A673 (cell line): ENCODE measurements around the gene NIF3L1. TPM values are rescaled to one million over a fixed set of nuclear protein-coding genes. Genes with fewer than 3 reads are reported as not detected.

Experiments
- BruUV-seq: library from RNA; stranded (reverse); fragments of 400-500 nt; replicated peaks from 2 replicates; lab custom pipeline; 2021; lab: Mats Ljungman, UMichigan
- CTCF ChIA-PET: fragments of 300-600 bp; sonication (Branson Sonifier 250); formaldehyde crosslinking; loops from one replicate; lab custom pipeline; 2022; ENCODE audit warnings: antibody characterized with exemption; lab: Charles Lee
- POLR2A ChIA-PET: fragments of 300-600 bp; sonication (Branson Sonifier 250); formaldehyde crosslinking; loops from one replicate; lab custom pipeline; 2022; ENCODE audit warnings: antibody characterized with exemption; ENCODE audit not compliant: low non-redundant PET; lab: Charles Lee
- DNase-seq: peaks from one replicate; pipeline ENCODE4 v3.0.0-alpha.2; 2015; ENCODE audit warnings: low spot score
- H3K27ac ChIP-seq: fragments of 200-600 bp; sonication (generic); 2 replicates; pipeline ENCODE4 v1.5.1; 2016; ENCODE audit warnings: mixed run types, low read depth, mild to moderate bottlenecking, mixed read lengths, antibody characterized with exemption, low read length; ENCODE audit not compliant: poor library complexity, severe bottlenecking
- H3K27me3 ChIP-seq: fragments of 200-600 bp; sonication (generic); replicated peaks from 2 replicates; pipeline ENCODE4 v1.6.1; 2017; ENCODE audit warnings: mixed run types, low read depth, mild to moderate bottlenecking, mixed read lengths, antibody characterized with exemption, low read length; ENCODE audit not compliant: insufficient read depth, poor library complexity
- H3K36me3 ChIP-seq: fragments of 200-600 bp; sonication (generic); 2 replicates; pipeline ENCODE4 v1.6.1; 2016; ENCODE audit warnings: mixed run types, mild to moderate bottlenecking, mixed read lengths, antibody characterized with exemption, low read length; ENCODE audit not compliant: insufficient read depth, poor library complexity, severe bottlenecking
- H3K4me1 ChIP-seq: fragments of 200-600 bp; sonication (generic); 2 replicates; pipeline ENCODE4 v1.6.1; 2017; ENCODE audit warnings: mixed run types, mild to moderate bottlenecking, mixed read lengths, antibody characterized with exemption, low read length; ENCODE audit not compliant: insufficient read depth, poor library complexity, severe bottlenecking
- H3K4me3 ChIP-seq: fragments of 200-600 bp; sonication (generic); 2 replicates; pipeline ENCODE4 v1.5.1; 2016; ENCODE audit warnings: low read depth, mixed run types, mild to moderate bottlenecking, mixed read lengths, low read length; ENCODE audit not compliant: poor library complexity, severe bottlenecking
- H3K9me3 ChIP-seq: fragments of 200-600 bp; sonication (generic); 2 replicates; pipeline ENCODE4 v1.6.1; 2016; ENCODE audit warnings: mixed run types, low read depth, mild to moderate bottlenecking, mixed read lengths, antibody characterized with exemption, low read length; ENCODE audit not compliant: poor library complexity, severe bottlenecking
- EZH2 ChIP-seq: fragments of 200-600 bp; sonication (generic); IDR thresholded peaks from 2 replicates; pipeline ENCODE4 v1.6.1; 2017; ENCODE audit warnings: borderline replicate concordance, low read depth, mild to moderate bottlenecking, mixed read lengths, antibody characterized with exemption, low read length; ENCODE audit not compliant: poor library complexity, severe bottlenecking
- intact Hi-C: fragments of 100-400 bp; cut with micrococcal nuclease; formaldehyde crosslinking; loops from one replicate; pipeline ENCODE4 v1.10.0; 2022; ENCODE audit not compliant: unreplicated experiment
- total RNA-seq: library from RNA; stranded (reverse); gene quantifications from 2 replicates; pipeline ENCODE4 v1.2.3, GENCODE V29; 2021
- TF ChIP-seq, protein P1 (sequence below): fragments of 300-800, 200-600 bp; sonication (generic); conservative IDR thresholded peaks from 2 replicates; pipeline ENCODE4 v1.5.1; 2017; ENCODE audit warnings: low read depth, mild to moderate bottlenecking, antibody characterized with exemption, low read length, moderate library complexity, mixed read lengths

NIF3L1 gene
- total RNA-seq, 1 experiment from 2014 or later = 56.4 TPM

- peak; percentile 92 for DNase-seq
- Histone ChIP-seq H3K4me1 (no peaks in the 10 kb centered on the region), H3K27me3 (no peaks in the 10 kb centered on the region), H3K4me3 (no peak overlapping the region), H3K27ac (no peak overlapping the region), H3K36me3 (peaks cover 69% of the 10 kb centered on the region), H3K9me3 (no peaks in the 10 kb centered on the region)
- TF ChIP-seq, protein P1, sequence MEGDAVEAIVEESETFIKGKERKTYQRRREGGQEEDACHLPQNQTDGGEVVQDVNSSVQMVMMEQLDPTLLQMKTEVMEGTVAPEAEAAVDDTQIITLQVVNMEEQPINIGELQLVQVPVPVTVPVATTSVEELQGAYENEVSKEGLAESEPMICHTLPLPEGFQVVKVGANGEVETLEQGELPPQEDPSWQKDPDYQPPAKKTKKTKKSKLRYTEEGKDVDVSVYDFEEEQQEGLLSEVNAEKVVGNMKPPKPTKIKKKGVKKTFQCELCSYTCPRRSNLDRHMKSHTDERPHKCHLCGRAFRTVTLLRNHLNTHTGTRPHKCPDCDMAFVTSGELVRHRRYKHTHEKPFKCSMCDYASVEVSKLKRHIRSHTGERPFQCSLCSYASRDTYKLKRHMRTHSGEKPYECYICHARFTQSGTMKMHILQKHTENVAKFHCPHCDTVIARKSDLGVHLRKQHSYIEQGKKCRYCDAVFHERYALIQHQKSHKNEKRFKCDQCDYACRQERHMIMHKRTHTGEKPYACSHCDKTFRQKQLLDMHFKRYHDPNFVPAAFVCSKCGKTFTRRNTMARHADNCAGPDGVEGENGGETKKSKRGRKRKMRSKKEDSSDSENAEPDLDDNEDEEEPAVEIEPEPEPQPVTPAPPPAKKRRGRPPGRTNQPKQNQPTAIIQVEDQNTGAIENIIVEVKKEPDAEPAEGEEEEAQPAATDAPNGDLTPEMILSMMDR = peak; percentile 72
- TF ChIP-seq EZH2 = no peak
- intact Hi-C loops = loop anchor here (1.0 kb wide), 2 partner anchors 188 to 276 kb away; no protein-coding TSS in a partner anchor
- POLR2A ChIA-PET = no interaction called here
- no TSS peak for BruUV-seq
- CTCF ChIA-PET = interaction anchor here (0.5 to 1.6 kb wide), 10 partner anchors 12 to 332 kb away, joined by 3 to 7 read pairs (median 4); partner anchors contain the start of genes NIF3L1 and PPIL3
These were observed 12.4 kb downstream of the NIF3L1 start for GRCh38 chr2:200901459-200902072.

- DNase-seq = peak; percentile 64
- BruUV-seq = no TSS peak
- no peak overlapping the region for H3K4me3 ChIP-seq
- ChIA-PET POLR2A (no interaction called here), CTCF (interaction anchor here (0.6 to 2.3 kb wide), 6 partner anchors 17 to 326 kb away, joined by 3 to 19 read pairs (median 8); partner anchors contain the start of gene NIF3L1)
- no peaks in the 10 kb centered on the region for H3K4me1 ChIP-seq
- H3K36me3 ChIP-seq = peaks cover 46% of the 10 kb centered on the region
- H3K27ac ChIP-seq = no peak overlapping the region
- no peaks in the 10 kb centered on the region for H3K27me3 ChIP-seq
- intact Hi-C loops = loop anchor here (1.0 to 5.0 kb wide), 3 partner anchors 164 to 327 kb away; no protein-coding TSS in a partner anchor
- no peak for TF ChIP-seq EZH2
- TF ChIP-seq, protein P1 = peak; percentile 74
- no peaks in the 10 kb centered on the region for H3K9me3 ChIP-seq
These were observed 16.6 kb downstream of the NIF3L1 start for GRCh38 chr2:200905618-200906296.

- no peaks in the 10 kb centered on the region for H3K9me3 ChIP-seq
- H3K36me3 ChIP-seq = peaks cover 50% of the 10 kb centered on the region
- no peak overlapping the region for H3K27ac ChIP-seq
- H3K27me3 ChIP-seq = no peaks in the 10 kb centered on the region
- ChIA-PET POLR2A (interaction anchor here (0.7 kb wide), 1 partner anchor 20 kb away, joined by 17 read pairs; no protein-coding TSS in a partner anchor), CTCF (no interaction called here)
- DNase-seq = no peak
- H3K4me3 ChIP-seq = no peak overlapping the region
- no TSS peak for BruUV-seq
- H3K4me1 ChIP-seq = no peaks in the 10 kb centered on the region
- intact Hi-C loops = loop anchor here (5.0 kb wide), 1 partner anchor 247 kb away; no protein-coding TSS in a partner anchor
- TF ChIP-seq EZH2 = no peak
- TF ChIP-seq, protein P1 = no peak
These were observed 20.8 kb downstream of the NIF3L1 start for GRCh38 chr2:200909958-200910357.
